HepG2 (cell line): ENCODE data around the gene PARD3. TPM values are rescaled to one million over a fixed set of nuclear protein-coding genes. Genes with fewer than 3 reads are reported as not detected.

ENCODE experiments used
- ATAC-seq: fragments of 200-7000 bp; cut with Tn5 transposase; 3 replicates; pipeline ENCODE4 v1.9.1; 2020; ENCODE audit warnings: mild to moderate bottlenecking, moderate library complexity
- BruUV-seq: library from RNA; stranded (reverse); fragments of 400-500 nt; replicated peaks from 2 replicates; lab custom pipeline; 2021; lab: Mats Ljungman, UMichigan
- CTCF ChIA-PET: fragments of 300-600 bp; formaldehyde crosslinking; extraction: SDS; loops from one replicate; lab custom pipeline; 2021; ENCODE audit warnings: low total read pairs, inconsistent platforms, low intra/inter-chr PET ratio; lab: Yijun Ruan, JAX
- POLR2A ChIA-PET: fragments of 350-600 bp; sonication (Branson Sonifier 250); formaldehyde crosslinking; loops from one replicate; lab custom pipeline; 2020; ENCODE audit warnings: antibody characterized with exemption, inconsistent platforms; lab: Yijun Ruan, JAX
- DNase-seq: peaks from one replicate; pipeline ENCODE4 v3.0.0-alpha.2; 2015; ENCODE audit warnings: low spot score
- FAIRE-seq: peaks from 3 replicates; lab custom pipeline; 2011; peaks lifted over from hg19 to GRCh38; lab: Jason Lieb, UNC
- H2AFZ ChIP-seq: one replicate; pipeline ENCODE4 v1.6.1; 2011; ENCODE audit warnings: low read length, inconsistent platforms
- H3K27ac ChIP-seq: fragments of 300-600 bp; 3 replicates; pipeline ENCODE4 v1.8.0; 2011; ENCODE audit warnings: mixed run types, mild to moderate bottlenecking, mixed read lengths, low read length, inconsistent platforms; ENCODE audit not compliant: insufficient read depth; ENCODE audit errors: extremely low read length
- H3K27me3 ChIP-seq, 2 experiments: fragments of 200-600 bp in 1 of 2; 2 replicates in 1 of 2; 3 replicates in 1 of 2; pipeline versions ENCODE4 v1.6.0 to v1.8.0; 2011; ENCODE audit warnings: low read length in 2 of 2, mild to moderate bottlenecking in 2 of 2, moderate library complexity in 2 of 2, inconsistent platforms in 1 of 2; ENCODE audit not compliant: insufficient read depth in 2 of 2, control insufficient read depth in 1 of 2
- H3K36me3 ChIP-seq, 2 experiments: fragments of 200-600 bp in 1 of 2; replicated peaks in 1 of 2; 2 replicates in 1 of 2; 3 replicates in 1 of 2; pipeline versions ENCODE4 v1.5.1 to v1.8.0; 2011; ENCODE audit warnings: low read length in 2 of 2, inconsistent platforms in 1 of 2; ENCODE audit not compliant: insufficient read depth in 2 of 2, control insufficient read depth in 1 of 2
- H3K4me1 ChIP-seq: 2 replicates; pipeline ENCODE4 v1.5.1; 2012; ENCODE audit warnings: low read length, inconsistent platforms; ENCODE audit not compliant: insufficient read depth
- H3K4me2 ChIP-seq: 2 replicates; pipeline ENCODE4 v1.6.0; 2011; ENCODE audit warnings: low read depth, low read length, inconsistent platforms
- H3K4me3 ChIP-seq, 3 experiments: fragments of 200-600 bp in 1 of 3; sonication (generic), shearing (Covaris generic) in 1 of 3; replicated peaks in 1 of 3; 2 replicates each; pipeline ENCODE4 v1.5.1; 2011 to 2016; ENCODE audit warnings: low read length in 3 of 3, inconsistent platforms in 2 of 3, low read depth in 2 of 3, mild to moderate bottlenecking in 2 of 3, control low read depth in 1 of 3, mixed read lengths in 1 of 3; ENCODE audit not compliant: insufficient read depth in 1 of 3
- H3K79me2 ChIP-seq: one replicate; pipeline ENCODE4 v1.6.1; 2011; ENCODE audit warnings: low read length, inconsistent platforms; ENCODE audit not compliant: insufficient read depth
- H3K9ac ChIP-seq: 2 replicates; pipeline ENCODE4 v1.6.0; 2011; ENCODE audit warnings: mild to moderate bottlenecking, low read depth, low read length, inconsistent platforms; ENCODE audit not compliant: insufficient read depth
- H3K9me3 ChIP-seq: 2 replicates; pipeline ENCODE4 v1.5.1; 2012; ENCODE audit warnings: mild to moderate bottlenecking, low read length
- H4K20me1 ChIP-seq: 2 replicates; pipeline ENCODE4 v1.6.0; 2011; ENCODE audit warnings: inconsistent platforms, mild to moderate bottlenecking, low read length, moderate library complexity; ENCODE audit not compliant: insufficient read depth
- BRCA1 ChIP-seq: sonication (generic); formaldehyde crosslinking; IDR thresholded peaks from 2 replicates; pipeline ENCODE4 v1.4.0; 2020; ENCODE audit warnings: missing genetic modification reagents
- FOXC1 ChIP-seq: sonication (generic); formaldehyde crosslinking; IDR thresholded peaks from 2 replicates; pipeline ENCODE4 v1.8.0; 2022; ENCODE audit warnings: mild to moderate bottlenecking, missing genetic modification reagents, borderline replicate concordance
- HOXA3 ChIP-seq: sonication (generic); formaldehyde crosslinking; IDR thresholded peaks from 2 replicates; pipeline ENCODE4 v1.5.0; 2020; ENCODE audit warnings: missing genetic modification reagents
- NAIF1 ChIP-seq: sonication (generic); formaldehyde crosslinking; IDR thresholded peaks from 2 replicates; pipeline ENCODE4 v1.5.0; 2020; ENCODE audit warnings: mild to moderate bottlenecking, missing genetic modification reagents, borderline replicate concordance
- NCOR1 ChIP-seq: fragments of 200-600 bp; sonication (generic); IDR thresholded peaks from 2 replicates; pipeline ENCODE4 v1.7.0; 2017; ENCODE audit warnings: antibody characterized with exemption, low read length, borderline replicate concordance
- RBM22 ChIP-seq: fragments of 200-400 bp; formaldehyde crosslinking; optimal IDR thresholded peaks from 2 replicates; pipeline ENCODE3; 2017; ENCODE audit warnings: mild to moderate bottlenecking, low read length, moderate library complexity
- SMARCE1 ChIP-seq: fragments of 450-650 bp; IDR thresholded peaks from 2 replicates; pipeline ENCODE4 v1.6.1; 2017; ENCODE audit warnings: borderline replicate concordance
- ZFP37 ChIP-seq: sonication (generic); formaldehyde crosslinking; IDR thresholded peaks from 2 replicates; pipeline ENCODE4 v1.4.0; 2020; ENCODE audit warnings: missing genetic modification reagents, borderline replicate concordance
- ZNF224 ChIP-seq: sonication (generic); formaldehyde crosslinking; IDR thresholded peaks from 2 replicates; pipeline ENCODE4 v1.5.0; 2020; ENCODE audit warnings: mild to moderate bottlenecking, missing genetic modification reagents
- ZNF232 ChIP-seq: sonication (generic); formaldehyde crosslinking; IDR thresholded peaks from 2 replicates; pipeline ENCODE4 v1.4.0; 2020; ENCODE audit warnings: missing genetic modification reagents, borderline replicate concordance
- ZNF703 ChIP-seq: sonication (generic); formaldehyde crosslinking; IDR thresholded peaks from 2 replicates; pipeline ENCODE4 v1.5.1; 2020; ENCODE audit warnings: missing genetic modification reagents, mild to moderate bottlenecking, moderate library complexity, borderline replicate concordance
- WGBS: methylation state at CpG from one replicate; pipeline ENCODE4 v1.1.6; 2017; ENCODE audit warnings: low lambda C conversion rate; 5-methylcytosine and 5-hydroxymethylcytosine counted together
- in situ Hi-C: cut with HindIII; loops from 2 replicates; pipeline ENCODE4 v1.10.0; 2017; ENCODE audit warnings: low pct_unique_long_range_greater_than_20kb; ENCODE audit not compliant: extremely low pct_ligation_motif_present
- intact Hi-C: fragments of 100-400 bp; cut with micrococcal nuclease; formaldehyde crosslinking; loops from one replicate; pipeline ENCODE4 v1.10.0; 2022; ENCODE audit not compliant: unreplicated experiment
- polyA plus RNA-seq, 8 experiments: library from polyadenylated mRNA; depleted of rRNA in 3 of 8; stranded (reverse) in 7 of 8; unstranded in 1 of 8; fragments of >200 nt; fragmentation: Illumina TruSeq in 4 of 8; extraction: Trizol in 4 of 8; gene quantifications; 2 replicates each; pipeline versions ENCODE4 v1.2.1 to v1.2.3, GENCODE V29; 2011 to 2016; ENCODE audit warnings: low read depth in 4 of 8, missing spikeins in 1 of 8, mixed read lengths in 1 of 8; ENCODE audit not compliant: insufficient read depth in 1 of 8
- total RNA-seq, 5 experiments: library from RNA; depleted of rRNA; stranded (reverse); fragments of >200 nt; fragmentation: Illumina TruSeq; extraction: Trizol; gene quantifications; 2 replicates each; pipeline ENCODE4 v1.2.3, GENCODE V29; 2016; ENCODE audit warnings: low read depth in 1 of 5
- TF ChIP-seq, protein P1 (sequence below): sonication (generic); formaldehyde crosslinking; IDR thresholded peaks from 2 replicates; pipeline ENCODE4 v1.8.0; 2023; ENCODE audit warnings: mild to moderate bottlenecking, missing genetic modification reagents
- TF ChIP-seq, protein P2 (sequence below): sonication (generic); formaldehyde crosslinking; IDR thresholded peaks from 2 replicates; pipeline ENCODE4 v1.8.1; 2023; ENCODE audit warnings: mild to moderate bottlenecking, moderate library complexity, missing genetic modification reagents
- TF ChIP-seq, protein P3 (sequence below): sonication (generic); formaldehyde crosslinking; IDR thresholded peaks from 2 replicates; pipeline ENCODE4 v1.4.0; 2020; ENCODE audit warnings: missing genetic modification reagents
- TF ChIP-seq, protein P4 (sequence below): IDR thresholded peaks from 2 replicates; pipeline ENCODE4 v1.6.1; 2016; ENCODE audit warnings: missing biosample characterization, missing genetic modification reagents, low read depth
- TF ChIP-seq, protein P5 (sequence below): sonication (generic); formaldehyde crosslinking; IDR thresholded peaks from 2 replicates; pipeline ENCODE4 v1.5.0; 2020; ENCODE audit warnings: missing genetic modification reagents, mild to moderate bottlenecking, borderline replicate concordance

The PARD3 gene
- total and polyA plus RNA-seq, 2 of the 13 experiments (the other 11 are each of a cell fraction or from before 2014, with no cell fraction given), result 40.9 to 60.0 TPM

DNA sequence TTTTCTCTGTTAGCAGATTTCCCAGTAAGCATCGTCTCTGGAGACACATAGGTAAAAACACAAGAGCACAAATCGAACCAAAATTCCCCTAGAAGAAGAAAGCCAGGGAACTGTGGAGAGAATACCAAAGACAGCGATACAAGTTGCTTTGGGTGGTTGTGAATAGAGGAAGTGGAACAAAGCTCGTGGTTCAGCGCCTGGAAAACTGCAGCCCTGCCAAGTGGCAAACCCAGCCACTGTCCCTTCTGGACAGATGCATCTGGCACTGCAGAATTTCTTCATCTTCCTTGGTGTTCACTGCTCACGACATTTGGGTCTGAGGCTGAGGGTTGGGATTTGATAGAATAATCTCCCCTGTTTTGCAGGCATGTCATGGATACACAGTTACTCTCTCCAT, 733.8 kb downstream of the PARD3 start (continued):
- TF ChIP-seq, protein P1, sequence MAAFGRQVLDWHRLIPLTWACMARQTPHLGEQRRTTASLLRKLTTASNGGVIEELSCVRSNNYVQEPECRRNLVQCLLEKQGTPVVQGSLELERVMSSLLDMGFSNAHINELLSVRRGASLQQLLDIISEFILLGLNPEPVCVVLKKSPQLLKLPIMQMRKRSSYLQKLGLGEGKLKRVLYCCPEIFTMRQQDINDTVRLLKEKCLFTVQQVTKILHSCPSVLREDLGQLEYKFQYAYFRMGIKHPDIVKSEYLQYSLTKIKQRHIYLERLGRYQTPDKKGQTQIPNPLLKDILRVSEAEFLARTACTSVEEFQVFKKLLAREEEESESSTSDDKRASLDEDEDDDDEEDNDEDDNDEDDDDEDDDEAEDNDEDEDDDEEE, result no peak
- TF ChIP-seq ZNF224 (CRISPR knock-in tag), result no peak
- TF ChIP-seq, protein P2, sequence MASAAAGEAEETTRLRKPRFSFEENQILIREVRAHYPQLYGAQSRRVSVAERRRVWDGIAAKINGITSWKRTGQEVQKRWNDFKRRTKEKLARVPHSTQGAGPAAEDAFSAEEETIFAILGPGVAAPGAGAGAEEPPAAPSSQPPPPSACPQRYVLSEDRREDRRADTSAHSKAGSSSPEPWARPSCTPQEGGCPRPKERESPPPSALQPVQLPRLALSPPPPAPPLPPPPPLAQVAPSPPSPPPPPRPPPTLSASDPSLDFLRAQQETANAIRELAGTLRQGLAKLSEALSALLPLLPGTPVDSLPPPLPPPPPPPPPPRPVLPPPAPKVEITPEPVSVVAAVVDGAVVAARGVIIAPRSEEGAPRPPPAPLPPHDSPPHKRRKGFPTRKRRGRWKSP, result no peak
- no peak for TF ChIP-seq ZNF703 (CRISPR knock-in tag)
- TF ChIP-seq ZFP37 (CRISPR knock-in tag), result no peak
- TF ChIP-seq, protein P3, sequence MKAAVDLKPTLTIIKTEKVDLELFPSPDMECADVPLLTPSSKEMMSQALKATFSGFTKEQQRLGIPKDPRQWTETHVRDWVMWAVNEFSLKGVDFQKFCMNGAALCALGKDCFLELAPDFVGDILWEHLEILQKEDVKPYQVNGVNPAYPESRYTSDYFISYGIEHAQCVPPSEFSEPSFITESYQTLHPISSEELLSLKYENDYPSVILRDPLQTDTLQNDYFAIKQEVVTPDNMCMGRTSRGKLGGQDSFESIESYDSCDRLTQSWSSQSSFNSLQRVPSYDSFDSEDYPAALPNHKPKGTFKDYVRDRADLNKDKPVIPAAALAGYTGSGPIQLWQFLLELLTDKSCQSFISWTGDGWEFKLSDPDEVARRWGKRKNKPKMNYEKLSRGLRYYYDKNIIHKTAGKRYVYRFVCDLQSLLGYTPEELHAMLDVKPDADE, result no peak

DNA sequence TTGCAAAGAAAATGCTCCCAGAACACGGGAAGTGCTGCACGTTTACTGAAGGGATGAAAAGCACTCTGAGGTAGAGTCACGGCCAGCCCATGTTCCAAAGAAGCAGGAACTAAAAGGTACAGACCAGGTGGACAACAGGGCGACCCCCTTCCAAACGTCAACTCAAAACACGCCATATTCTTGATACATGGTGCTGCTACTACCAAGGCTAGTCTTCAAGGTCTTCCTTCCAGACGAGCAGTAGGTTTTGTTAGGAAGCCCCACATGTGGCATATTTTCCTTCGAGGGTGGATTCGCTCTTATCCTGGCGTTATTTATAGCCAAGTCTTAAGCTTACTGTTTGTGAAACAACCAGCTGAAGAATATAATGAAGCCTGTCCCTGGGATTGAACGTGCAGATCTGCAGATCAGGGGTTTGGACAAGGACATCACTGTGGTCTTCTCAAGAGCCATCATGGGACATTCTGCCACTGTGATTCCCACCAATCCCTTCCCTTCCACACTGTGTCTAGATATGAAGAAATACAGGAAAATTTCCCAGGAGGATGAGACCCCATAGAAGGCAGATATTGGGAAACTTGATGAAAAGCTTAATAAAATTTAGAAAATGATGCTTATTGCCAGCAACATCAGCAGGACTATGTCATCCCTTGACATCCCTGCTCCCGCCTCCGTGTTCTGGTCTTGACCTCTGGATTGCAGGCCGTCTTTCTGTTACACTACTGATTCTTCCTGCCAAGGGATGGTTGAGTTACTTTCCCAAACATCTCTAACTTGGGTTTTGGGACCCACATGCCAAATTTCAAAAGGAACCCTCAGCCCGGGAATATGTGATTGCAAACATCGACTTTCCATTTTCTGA, 734.4 kb downstream of the PARD3 start:
- DNase-seq (no peak), ATAC-seq (no peak), FAIRE-seq (no peak)
- Histone ChIP-seq H3K4me3 (no peak overlapping the region), H3K4me2 (no peak overlapping the region), H3K27ac (no peak overlapping the region), H3K9me3 (peaks cover 14% of the 10 kb centered on the region), H3K27me3 (peaks cover 2 to 3% of the 10 kb centered on the region in 2 experiments; a peak in 1 of 5 replicates), H4K20me1 (no peaks in the 10 kb centered on the region), H3K4me1 (peaks cover 11% of the 10 kb centered on the region), H3K36me3 (no peaks in the 10 kb centered on the region), H2AFZ (no peak overlapping the region), H3K79me2 (no peaks in the 10 kb centered on the region), H3K9ac (no peak overlapping the region)
- in situ Hi-C loops, result no loop called here
- POLR2A ChIA-PET, result no interaction called here
- WGBS, result 60% methylated on average over 16 of the region's 16 CpGs
- CTCF ChIA-PET, result no interaction called here
- intact Hi-C loops, result no loop called here
- no TSS peak for BruUV-seq
- TF ChIP-seq, protein P4, sequence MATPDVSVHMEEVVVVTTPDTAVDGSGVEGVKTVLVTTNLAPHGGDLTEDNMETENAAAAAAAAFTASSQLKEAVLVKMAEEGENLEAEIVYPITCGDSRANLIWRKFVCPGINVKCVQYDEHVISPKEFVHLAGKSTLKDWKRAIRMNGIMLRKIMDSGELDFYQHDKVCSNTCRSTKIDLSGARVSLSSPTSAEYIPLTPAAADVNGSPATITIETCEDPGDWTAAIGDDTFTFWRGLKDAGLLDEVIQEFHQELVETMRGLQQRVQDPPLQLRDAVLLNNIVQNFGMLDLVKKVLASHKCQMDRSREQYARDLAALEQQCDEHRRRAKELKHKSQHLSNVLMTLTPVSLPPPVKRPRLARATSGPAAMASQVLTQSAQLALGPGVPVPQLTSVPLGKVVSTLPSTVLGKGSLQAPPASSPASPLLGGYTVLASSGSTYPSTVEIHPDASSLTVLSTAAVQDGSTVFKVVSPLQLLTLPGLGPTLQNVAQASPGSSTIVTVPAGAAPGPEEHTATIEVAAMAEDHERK (CRISPR knock-in tag), result no peak
- TF ChIP-seq ZNF232 (CRISPR knock-in tag), result no peak
- TF ChIP-seq NAIF1, result no peak
- no peak for TF ChIP-seq SMARCE1
- no peak for TF ChIP-seq NCOR1
- TF ChIP-seq, protein P5, sequence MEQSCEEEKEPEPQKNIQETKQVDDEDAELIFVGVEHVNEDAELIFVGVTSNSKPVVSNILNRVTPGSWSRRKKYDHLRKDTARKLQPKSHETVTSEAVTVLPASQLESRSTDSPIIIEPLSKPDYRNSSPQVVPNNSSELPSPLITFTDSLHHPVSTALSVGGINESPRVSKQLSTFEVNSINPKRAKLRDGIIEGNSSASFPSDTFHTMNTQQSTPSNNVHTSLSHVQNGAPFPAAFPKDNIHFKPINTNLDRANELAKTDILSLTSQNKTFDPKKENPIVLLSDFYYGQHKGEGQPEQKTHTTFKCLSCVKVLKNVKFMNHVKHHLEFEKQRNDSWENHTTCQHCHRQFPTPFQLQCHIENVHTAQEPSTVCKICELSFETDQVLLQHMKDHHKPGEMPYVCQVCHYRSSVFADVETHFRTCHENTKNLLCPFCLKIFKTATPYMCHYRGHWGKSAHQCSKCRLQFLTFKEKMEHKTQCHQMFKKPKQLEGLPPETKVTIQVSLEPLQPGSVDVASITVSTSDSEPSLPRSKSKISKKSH (CRISPR knock-in tag), result no peak
- TF ChIP-seq BRCA1 (CRISPR knock-in tag), result no peak
- TF ChIP-seq FOXC1 (CRISPR knock-in tag), result no peak
- TF ChIP-seq RBM22, result no peak
- no peak for TF ChIP-seq HOXA3
